GM19328 (cell line): ENCODE data around the gene ASTN2.

Source experiments
- ATAC-seq: cut with Tn5 transposase; IDR thresholded peaks from one replicate; pipeline ENCODE4 v1.9.1; 2021; ENCODE audit warnings: mild to moderate bottlenecking, moderate library complexity; ENCODE audit not compliant: unreplicated experiment

The ASTN2 gene

GRCh38 chr9:116379821-116380220, 1035.0 kb downstream of the ASTN2 start:
- no peak for ATAC-seq

DNA sequence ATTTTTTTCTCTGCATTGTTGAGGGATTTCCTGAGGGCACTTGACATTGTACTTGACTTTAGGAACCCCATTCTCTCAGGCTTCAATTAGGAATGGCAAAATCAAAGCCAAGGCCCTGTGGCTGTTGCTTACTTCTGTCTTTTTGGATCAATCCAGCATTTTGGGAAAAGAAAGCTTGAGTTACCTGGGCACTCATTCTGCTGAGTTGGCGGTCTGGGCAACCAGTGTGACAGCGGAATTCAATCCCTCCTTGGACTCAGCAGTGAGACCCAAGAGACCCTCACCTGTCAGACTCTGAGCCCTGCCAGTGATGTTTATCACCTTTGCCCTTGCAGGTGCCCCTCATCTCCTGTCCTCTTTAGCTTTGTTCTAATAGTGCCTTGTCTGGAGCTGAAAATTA, 1036.0 kb downstream of the ASTN2 start:
- no peak for ATAC-seq

DNA sequence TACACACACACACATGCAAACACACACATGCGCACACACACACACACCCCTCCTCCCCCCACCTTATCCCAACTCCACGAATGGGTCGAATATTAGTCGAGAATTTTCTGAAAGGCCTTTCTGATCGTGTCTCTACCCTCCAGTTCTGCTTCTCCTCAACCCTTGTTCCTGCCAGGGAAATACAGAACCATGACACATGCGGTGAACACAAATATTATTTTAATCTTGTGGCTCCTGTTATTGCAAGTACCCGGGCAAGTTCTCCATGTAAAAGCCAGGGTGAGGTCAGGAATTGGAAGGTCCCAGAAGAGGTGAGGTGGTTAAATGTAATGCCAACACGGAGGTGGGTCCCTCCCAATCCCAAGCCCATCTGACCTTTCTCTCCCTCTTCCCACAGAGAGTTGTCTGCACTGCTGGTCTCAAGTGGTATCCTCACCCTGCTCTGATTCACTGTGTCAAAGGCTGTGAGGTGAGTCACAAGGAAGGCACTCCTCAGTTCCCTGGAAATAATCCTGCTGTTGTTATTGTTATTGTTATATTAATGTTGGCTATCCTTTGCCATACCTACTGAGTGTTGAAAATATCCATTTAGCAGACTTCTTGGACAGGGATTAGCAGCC, 1037.6 kb downstream of the ASTN2 start:
- ATAC-seq = no peak
